Esophagus squamous epithelium (tissue), 5 donors: ENCODE data around the gene SNAPC3. TPM values are rescaled to one million over a fixed set of nuclear protein-coding genes. Genes with fewer than 3 reads are reported as not detected.
A peak's percentile ranks its signal among the peaks of the same experiment; 100 is the strongest.
"Not testable (repeated sequence)": the region's sequence is repeated elsewhere in the genome, so short reads cannot be mapped to it uniquely, and the experiment has no call there.

Experiments
- DNase-seq: peaks from one replicate; lab custom pipeline; 2025; lab: John Stamatoyannopoulos, UW
- H3K27ac ChIP-seq, 4 donors: fragments of 200-600 bp; sonication (generic); one replicate each; pipeline ENCODE4 v1.5.1; 2016 to 2019; ENCODE audit warnings: mild to moderate bottlenecking in 1 of 4
- H3K27me3 ChIP-seq, 4 donors: fragments of 200-600 bp; sonication (generic); 1 replicate in 3 of 4; 2 replicates in 1 of 4; pipeline versions ENCODE4 v1.5.1 to v1.6.0; 2017 to 2021; ENCODE audit warnings: antibody characterized with exemption in 1 of 4
- H3K36me3 ChIP-seq, 3 donors: fragments of 200-600 bp; sonication (generic); one replicate each; pipeline ENCODE4 v1.5.1; 2016 to 2019
- H3K4me1 ChIP-seq, 3 donors: fragments of 200-600 bp; sonication (generic); one replicate each; pipeline ENCODE4 v1.5.1; 2017 to 2019
- H3K4me3 ChIP-seq, 4 donors: fragments of 200-600 bp; sonication (generic); 1 replicate in 3 of 4; 2 replicates in 1 of 4; pipeline ENCODE4 v1.5.1; 2016 to 2019; ENCODE audit warnings: mild to moderate bottlenecking in 2 of 4, moderate library complexity in 1 of 4
- H3K9me3 ChIP-seq, 3 donors: fragments of 200-600 bp; sonication (generic); one replicate each; pipeline ENCODE4 v1.5.1; 2016 to 2019
- POLR2A ChIP-seq, 4 donors: fragments of 450-650 bp; IDR thresholded peaks; one replicate each; pipeline ENCODE4 v1.6.1; 2017; ENCODE audit warnings: antibody characterized with exemption in 4 of 4, mild to moderate bottlenecking in 4 of 4, moderate library complexity in 3 of 4
- WGBS, 2 donors: methylation state at CpG; one replicate each; pipeline ENCODE4 v1.1.5; 2018; 5-methylcytosine and 5-hydroxymethylcytosine counted together
- intact Hi-C: fragments of 100-400 bp; cut with DNase I; formaldehyde crosslinking; loops from one replicate; pipeline ENCODE4 v1.15.0; 2022
- total RNA-seq, 4 donors: library from RNA; depleted of rRNA; stranded (reverse); fragments of >200 nt; gene quantifications; one replicate each; pipeline ENCODE4 v1.1.0, GENCODE V29; 2016
- TF ChIP-seq, protein P1 (sequence below), 6 experiments: fragments of 450-650 bp in 4 of 6; fragments of 200-600 bp in 2 of 6; sonication (generic) in 2 of 6; IDR thresholded peaks; one replicate each; pipeline ENCODE4 v1.5.1; 2016 to 2019; ENCODE audit warnings: antibody characterized with exemption in 6 of 6, mild to moderate bottlenecking in 4 of 6, moderate library complexity in 4 of 6
- donor health status: DM: yes; HTN: yes; CAD: no.

SNAPC3 gene
- total RNA-seq, 4 donors from 2014 or later = 18.9 to 28.6 (median 27.3) TPM

DNA sequence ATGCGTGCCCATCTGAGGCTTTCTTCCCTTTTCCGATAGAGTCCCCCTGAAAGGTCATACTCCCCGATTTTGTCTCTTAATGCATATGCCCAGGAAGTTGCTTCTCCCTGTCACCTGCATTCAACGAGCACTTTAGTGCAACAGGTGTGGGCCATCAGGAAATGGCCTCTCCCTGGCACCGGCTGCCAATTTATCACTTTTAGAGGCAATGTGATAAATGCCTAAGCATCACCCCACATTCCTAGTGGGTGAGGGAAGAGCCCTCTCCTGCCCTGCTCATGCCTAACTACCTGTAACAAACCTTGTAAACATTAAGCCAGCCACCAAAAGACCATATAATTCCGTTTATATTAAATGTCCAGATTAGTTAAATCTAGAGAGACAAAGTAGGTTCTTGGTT is 1.1 kb upstream of the SNAPC3 start:
- TF ChIP-seq, protein P1, sequence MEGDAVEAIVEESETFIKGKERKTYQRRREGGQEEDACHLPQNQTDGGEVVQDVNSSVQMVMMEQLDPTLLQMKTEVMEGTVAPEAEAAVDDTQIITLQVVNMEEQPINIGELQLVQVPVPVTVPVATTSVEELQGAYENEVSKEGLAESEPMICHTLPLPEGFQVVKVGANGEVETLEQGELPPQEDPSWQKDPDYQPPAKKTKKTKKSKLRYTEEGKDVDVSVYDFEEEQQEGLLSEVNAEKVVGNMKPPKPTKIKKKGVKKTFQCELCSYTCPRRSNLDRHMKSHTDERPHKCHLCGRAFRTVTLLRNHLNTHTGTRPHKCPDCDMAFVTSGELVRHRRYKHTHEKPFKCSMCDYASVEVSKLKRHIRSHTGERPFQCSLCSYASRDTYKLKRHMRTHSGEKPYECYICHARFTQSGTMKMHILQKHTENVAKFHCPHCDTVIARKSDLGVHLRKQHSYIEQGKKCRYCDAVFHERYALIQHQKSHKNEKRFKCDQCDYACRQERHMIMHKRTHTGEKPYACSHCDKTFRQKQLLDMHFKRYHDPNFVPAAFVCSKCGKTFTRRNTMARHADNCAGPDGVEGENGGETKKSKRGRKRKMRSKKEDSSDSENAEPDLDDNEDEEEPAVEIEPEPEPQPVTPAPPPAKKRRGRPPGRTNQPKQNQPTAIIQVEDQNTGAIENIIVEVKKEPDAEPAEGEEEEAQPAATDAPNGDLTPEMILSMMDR (IDR thresholded peaks at IDR 0.05) = no peak
- H3K27me3 ChIP-seq = no peaks in the 10 kb centered on the region
- DNase-seq = no peak
- peak overlapping the region in 1 of 4 donors; percentile 97 for H3K4me3 ChIP-seq
- H3K36me3 ChIP-seq = peaks cover 0 to 21% (median 0%) of the 10 kb centered on the region in 3 donors
- 76 to 78% methylated on average over 6 of the region's 6 CpGs for WGBS, 2 donors
- H3K4me1 ChIP-seq = peaks cover 0 to 41% (median 10%) of the 10 kb centered on the region in 3 donors
- intact Hi-C loops = no loop called here
- H3K9me3 ChIP-seq = no peaks in the 10 kb centered on the region
- peak overlapping the region; percentile 87 to 96 (median 92) for H3K27ac ChIP-seq

DNA sequence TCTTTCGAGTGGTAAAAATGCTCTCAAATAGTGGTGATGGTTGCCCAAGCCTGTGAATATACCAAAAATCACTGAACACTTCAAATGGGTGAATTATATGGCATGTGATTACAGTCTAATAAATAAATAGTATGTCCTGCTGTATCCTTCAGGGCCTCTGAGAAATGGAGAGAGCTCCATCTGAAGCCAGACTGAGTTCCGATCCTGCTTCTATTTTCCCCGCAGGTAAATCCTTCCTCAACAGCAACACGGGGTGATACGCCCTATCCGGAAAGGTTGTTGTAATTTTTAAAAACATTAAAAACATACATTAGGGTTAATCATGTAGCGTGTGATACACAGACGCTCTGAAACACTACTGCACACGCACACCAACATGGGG is 695 bp upstream of the SNAPC3 start:
- no peaks in the 10 kb centered on the region for H3K9me3 ChIP-seq
- peak overlapping the region; percentile 78 to 97 (median 87) for H3K4me3 ChIP-seq
- intact Hi-C loops = no loop called here
- TF ChIP-seq, protein P1 (IDR thresholded peaks at IDR 0.05) = no peak
- TF ChIP-seq POLR2A (IDR thresholded peaks at IDR 0.05) = no peak
- H3K4me1 ChIP-seq = peaks cover 0 to 45% (median 10%) of the 10 kb centered on the region in 3 donors
- peak overlapping the region; percentile 87 to 96 (median 92) for H3K27ac ChIP-seq
- no peaks in the 10 kb centered on the region for H3K27me3 ChIP-seq
- DNase-seq = no peak
- WGBS, 2 donors = 24 to 37% methylated on average over 9 of the region's 9 CpGs
- H3K36me3 ChIP-seq = peaks cover 0 to 25% (median 0%) of the 10 kb centered on the region in 3 donors

- TF ChIP-seq, protein P1 (IDR thresholded peaks at IDR 0.05) = peak in 1 of 6 experiments; percentile 30
- TF ChIP-seq POLR2A (IDR thresholded peaks at IDR 0.05) = no peak
- peaks cover 0 to 35% (median 0%) of the 10 kb centered on the region in 3 donors for H3K36me3 ChIP-seq
- no peak for DNase-seq
- H3K9me3 ChIP-seq = no peaks in the 10 kb centered on the region
- 1 to 3% methylated on average over 14 to 16 of the region's 18 CpGs for WGBS, 2 donors
- H3K27ac ChIP-seq = peak overlapping the region; percentile 87 to 96 (median 92)
- H3K4me3 ChIP-seq = peak overlapping the region; percentile 78 to 97 (median 87)
- H3K27me3 ChIP-seq = no peaks in the 10 kb centered on the region
- H3K4me1 ChIP-seq = peaks cover 0 to 51% (median 10%) of the 10 kb centered on the region in 3 donors
- intact Hi-C loops = no loop called here
These were observed 732 bp downstream of the SNAPC3 start for GRCh38 chr9:15423231-15423985.

DNA sequence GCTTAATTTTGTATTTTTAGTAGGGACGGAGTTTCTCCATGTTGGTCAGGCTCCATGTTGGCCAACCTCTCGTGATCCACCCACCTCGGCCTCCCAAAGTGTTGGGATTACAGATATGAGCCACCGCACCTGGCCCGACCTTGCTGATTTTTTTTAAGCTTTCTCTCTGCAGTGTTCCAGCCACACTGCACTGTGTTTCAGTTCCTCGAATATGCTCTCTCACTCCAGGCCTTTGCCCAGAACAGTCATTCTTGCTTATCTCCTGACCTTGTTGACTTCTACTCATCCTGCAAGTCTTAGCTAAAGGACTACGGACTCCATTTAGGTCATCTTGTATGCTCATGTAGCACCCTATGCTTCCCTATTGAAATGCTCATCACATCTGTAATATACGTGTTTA is 3.3 kb downstream of the SNAPC3 start:
- Histone ChIP-seq H3K27me3 (no peaks in the 10 kb centered on the region), H3K4me1 (peaks cover 0 to 61% (median 16%) of the 10 kb centered on the region in 3 donors), H3K9me3 (no peaks in the 10 kb centered on the region), H3K36me3 (peaks cover 0 to 39% (median 0%) of the 10 kb centered on the region in 3 donors), H3K4me3 (no peak overlapping the region), H3K27ac (no peak overlapping the region)
- WGBS, 2 donors = 77 to 88% methylated on average over 8 of the region's 8 CpGs
- intact Hi-C loops = no loop called here
- no peak for DNase-seq
- no peak for TF ChIP-seq POLR2A (IDR thresholded peaks at IDR 0.05)
- TF ChIP-seq, protein P1 (IDR thresholded peaks at IDR 0.05) = no peak

GRCh38 chr9:15427702-15428101 is 5.0 kb downstream of the SNAPC3 start:
- WGBS, 2 donors = 70 to 93% methylated on average over 6 to 7 of the region's 7 CpGs
- H3K27me3 ChIP-seq, H3K9me3 ChIP-seq, H3K27ac ChIP-seq, intact Hi-C loops, DNase-seq, H3K4me3 ChIP-seq: not testable (repeated sequence)
- Histone ChIP-seq H3K4me1 (peaks cover 0 to 67% (median 15%) of the 10 kb centered on the region in 3 donors), H3K36me3 (peaks cover 0 to 39% (median 0%) of the 10 kb centered on the region in 3 donors)
